ENCODE results near the gene ATP8A1.

DNA sequence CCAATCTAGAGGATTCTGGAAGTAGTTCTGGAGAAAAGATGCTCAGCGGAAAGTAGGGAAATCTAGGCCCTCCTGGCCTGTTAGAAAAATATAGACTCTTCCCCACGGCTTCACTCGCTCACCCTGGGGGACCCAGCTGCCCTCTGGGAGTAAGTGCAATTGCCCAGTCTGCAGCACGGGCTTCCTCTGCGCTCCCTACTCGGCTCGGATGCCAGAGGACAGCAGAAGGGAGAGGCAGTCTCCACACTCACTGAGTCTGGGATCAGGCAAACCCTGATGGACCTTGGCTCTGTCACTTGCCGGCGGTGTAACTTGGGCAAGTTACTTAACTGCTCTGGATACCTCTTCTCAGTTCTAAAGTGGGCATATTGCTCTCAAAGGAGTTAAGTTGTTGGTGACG lies 257.5 kb downstream of the ATP8A1 start:
- no peak for TF ChIP-seq POLR2A (IDR thresholded peaks at IDR 0.05)
- TF ChIP-seq, protein P1, sequence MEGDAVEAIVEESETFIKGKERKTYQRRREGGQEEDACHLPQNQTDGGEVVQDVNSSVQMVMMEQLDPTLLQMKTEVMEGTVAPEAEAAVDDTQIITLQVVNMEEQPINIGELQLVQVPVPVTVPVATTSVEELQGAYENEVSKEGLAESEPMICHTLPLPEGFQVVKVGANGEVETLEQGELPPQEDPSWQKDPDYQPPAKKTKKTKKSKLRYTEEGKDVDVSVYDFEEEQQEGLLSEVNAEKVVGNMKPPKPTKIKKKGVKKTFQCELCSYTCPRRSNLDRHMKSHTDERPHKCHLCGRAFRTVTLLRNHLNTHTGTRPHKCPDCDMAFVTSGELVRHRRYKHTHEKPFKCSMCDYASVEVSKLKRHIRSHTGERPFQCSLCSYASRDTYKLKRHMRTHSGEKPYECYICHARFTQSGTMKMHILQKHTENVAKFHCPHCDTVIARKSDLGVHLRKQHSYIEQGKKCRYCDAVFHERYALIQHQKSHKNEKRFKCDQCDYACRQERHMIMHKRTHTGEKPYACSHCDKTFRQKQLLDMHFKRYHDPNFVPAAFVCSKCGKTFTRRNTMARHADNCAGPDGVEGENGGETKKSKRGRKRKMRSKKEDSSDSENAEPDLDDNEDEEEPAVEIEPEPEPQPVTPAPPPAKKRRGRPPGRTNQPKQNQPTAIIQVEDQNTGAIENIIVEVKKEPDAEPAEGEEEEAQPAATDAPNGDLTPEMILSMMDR (IDR thresholded peaks at IDR 0.05), result no peak
